HG03520 (cell line): ENCODE data around the gene PCCB.
"Not testable (repeated sequence)": the region's sequence is repeated elsewhere in the genome, so short reads cannot be mapped to it uniquely, and the experiment has no call there.

ENCODE experiments used
- ATAC-seq: cut with Tn5 transposase; IDR thresholded peaks from one replicate; pipeline ENCODE4 v1.9.1; 2021; ENCODE audit warnings: mild to moderate bottlenecking, moderate library complexity; ENCODE audit not compliant: unreplicated experiment

The PCCB gene

GRCh38 chr3:136311261-136311660 lies 61.1 kb downstream of the PCCB start:
- no peak for ATAC-seq

- ATAC-seq, result no peak
Observed at GRCh38 chr3:136311968-136312367, 61.8 kb downstream of the PCCB start.

- ATAC-seq, result no peak
Observed at GRCh38 chr3:136326316-136326715, 76.2 kb downstream of the PCCB start.

GRCh38 chr3:136327671-136328070 lies 77.5 kb downstream of the PCCB start:
- ATAC-seq, result no peak

GRCh38 chr3:136329593-136329992 lies 79.5 kb downstream of the PCCB start:
- ATAC-seq, result no peak

GRCh38 chr3:136330900-136331299 lies 80.8 kb downstream of the PCCB start:
- ATAC-seq, result no peak

- no peak for ATAC-seq
Observed at GRCh38 chr3:136332302-136332701, 82.2 kb downstream of the PCCB start.

GRCh38 chr3:136332776-136333175 lies 82.6 kb downstream of the PCCB start:
- no peak for ATAC-seq

- ATAC-seq, result no peak
Observed at GRCh38 chr3:136334209-136334608, 84.1 kb downstream of the PCCB start.

GRCh38 chr3:136334726-136335125 lies 84.6 kb downstream of the PCCB start:
- not testable (repeated sequence) for ATAC-seq

- ATAC-seq, result no peak
Observed at GRCh38 chr3:136336329-136337100, 86.4 kb downstream of the PCCB start.

- no peak for ATAC-seq
Observed at GRCh38 chr3:136343446-136343845, 93.3 kb downstream of the PCCB start.

- no peak for ATAC-seq
Observed at GRCh38 chr3:136343873-136344555, 93.9 kb downstream of the PCCB start.

- no peak for ATAC-seq
Observed at GRCh38 chr3:136346486-136346885, 96.3 kb downstream of the PCCB start.

- ATAC-seq, result no peak
Observed at GRCh38 chr3:136350132-136350531, 100.0 kb downstream of the PCCB start.

GRCh38 chr3:136350557-136350956 lies 100.4 kb downstream of the PCCB start:
- no peak for ATAC-seq

- ATAC-seq, result no peak
Observed at GRCh38 chr3:136351351-136351750, 101.2 kb downstream of the PCCB start.

- no peak for ATAC-seq
Observed at GRCh38 chr3:136351905-136352304, 101.8 kb downstream of the PCCB start.

GRCh38 chr3:136353461-136353860 lies 103.3 kb downstream of the PCCB start:
- ATAC-seq, result peak; percentile 71

GRCh38 chr3:136366289-136366688 lies 116.1 kb downstream of the PCCB start:
- ATAC-seq, result no peak

- ATAC-seq, result not testable (repeated sequence)
Observed at GRCh38 chr3:136375800-136376199, 125.7 kb downstream of the PCCB start.

GRCh38 chr3:136377508-136377907 lies 127.4 kb downstream of the PCCB start:
- ATAC-seq, result no peak
